Ascending aorta (tissue), 2 donors: ENCODE measurements around the gene DOP1A. TPM values are rescaled to one million over a fixed set of nuclear protein-coding genes. Genes with fewer than 3 reads are reported as not detected.

ENCODE experiments used
- DNase-seq, 2 donors: peaks; one replicate each; pipeline ENCODE4 v3.0.0-alpha.2; 2019; ENCODE audit warnings: low spot score in 2 of 2
- H3K27ac ChIP-seq, 2 donors: fragments of 200-600 bp; sonication (generic); one replicate each; pipeline ENCODE4 v1.5.1; 2016 to 2017; ENCODE audit warnings: mild to moderate bottlenecking in 1 of 2
- H3K27me3 ChIP-seq: fragments of 200-600 bp; sonication (generic); one replicate; pipeline ENCODE4 v1.5.1; 2017
- H3K36me3 ChIP-seq, 2 donors: fragments of 200-600 bp; sonication (generic); one replicate each; pipeline ENCODE4 v1.5.1; 2016
- H3K4me1 ChIP-seq, 2 donors: fragments of 200-600 bp; sonication (generic); one replicate each; pipeline ENCODE4 v1.5.1; 2016 to 2017; ENCODE audit warnings: mild to moderate bottlenecking in 1 of 2
- H3K4me3 ChIP-seq, 2 donors: fragments of 200-600 bp; sonication (generic); one replicate each; pipeline ENCODE4 v1.5.1; 2016 to 2017; ENCODE audit warnings: mild to moderate bottlenecking in 1 of 2
- H3K9me3 ChIP-seq, 2 donors: fragments of 200-600 bp; sonication (generic); one replicate each; pipeline ENCODE4 v1.5.1; 2016
- intact Hi-C: fragments of 100-400 bp; cut with DNase I; formaldehyde crosslinking; loops from one replicate; pipeline ENCODE4 v1.15.1; 2023
- total RNA-seq: library from RNA; depleted of rRNA; stranded (reverse); fragments of >200 nt; gene quantifications from one replicate; pipeline ENCODE4 v1.1.0, GENCODE V29; 2016
- TF ChIP-seq, protein P1 (sequence below), 3 experiments: fragments of 200-600 bp in 2 of 3; fragments of 450-650 bp in 1 of 3; sonication (generic) in 2 of 3; IDR thresholded peaks; one replicate each; pipeline ENCODE4 v1.5.1; 2016 to 2019; ENCODE audit warnings: antibody characterized with exemption in 3 of 3, mild to moderate bottlenecking in 1 of 3, moderate library complexity in 1 of 3

DOP1A gene
- total RNA-seq, 1 donor from 2014 or later: 13.2 TPM

DNA sequence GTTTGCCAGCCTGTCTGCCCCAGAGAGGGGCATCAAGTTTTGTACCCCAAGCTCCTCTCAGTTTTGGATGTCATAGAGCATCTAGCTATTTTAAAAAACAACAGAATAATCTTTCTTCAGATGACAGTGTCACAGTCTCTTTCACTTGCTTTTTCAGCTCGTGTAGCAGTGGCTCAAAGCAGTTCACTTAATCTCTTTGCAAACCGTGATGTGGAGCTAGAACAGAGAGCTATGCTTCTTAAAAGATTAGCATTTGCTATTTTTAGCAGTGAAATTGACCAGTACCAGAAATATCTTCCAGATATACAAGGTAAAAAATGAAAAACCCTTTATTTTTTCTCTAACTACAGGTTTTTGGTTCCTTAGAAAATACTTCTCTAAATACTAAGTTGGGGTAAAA lies 88.3 kb downstream of the DOP1A start:
- H3K27me3 ChIP-seq: no peaks in the 10 kb centered on the region
- H3K27ac ChIP-seq: no peak overlapping the region
- peaks cover 48 to 77% of the 10 kb centered on the region in 2 donors for H3K36me3 ChIP-seq
- no peak for DNase-seq
- TF ChIP-seq, protein P1, sequence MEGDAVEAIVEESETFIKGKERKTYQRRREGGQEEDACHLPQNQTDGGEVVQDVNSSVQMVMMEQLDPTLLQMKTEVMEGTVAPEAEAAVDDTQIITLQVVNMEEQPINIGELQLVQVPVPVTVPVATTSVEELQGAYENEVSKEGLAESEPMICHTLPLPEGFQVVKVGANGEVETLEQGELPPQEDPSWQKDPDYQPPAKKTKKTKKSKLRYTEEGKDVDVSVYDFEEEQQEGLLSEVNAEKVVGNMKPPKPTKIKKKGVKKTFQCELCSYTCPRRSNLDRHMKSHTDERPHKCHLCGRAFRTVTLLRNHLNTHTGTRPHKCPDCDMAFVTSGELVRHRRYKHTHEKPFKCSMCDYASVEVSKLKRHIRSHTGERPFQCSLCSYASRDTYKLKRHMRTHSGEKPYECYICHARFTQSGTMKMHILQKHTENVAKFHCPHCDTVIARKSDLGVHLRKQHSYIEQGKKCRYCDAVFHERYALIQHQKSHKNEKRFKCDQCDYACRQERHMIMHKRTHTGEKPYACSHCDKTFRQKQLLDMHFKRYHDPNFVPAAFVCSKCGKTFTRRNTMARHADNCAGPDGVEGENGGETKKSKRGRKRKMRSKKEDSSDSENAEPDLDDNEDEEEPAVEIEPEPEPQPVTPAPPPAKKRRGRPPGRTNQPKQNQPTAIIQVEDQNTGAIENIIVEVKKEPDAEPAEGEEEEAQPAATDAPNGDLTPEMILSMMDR (IDR thresholded peaks at IDR 0.05): no peak
- H3K9me3 ChIP-seq: no peaks in the 10 kb centered on the region
- H3K4me3 ChIP-seq: no peak overlapping the region
- H3K4me1 ChIP-seq: no peaks in the 10 kb centered on the region
- intact Hi-C loops: no loop called here

DNA sequence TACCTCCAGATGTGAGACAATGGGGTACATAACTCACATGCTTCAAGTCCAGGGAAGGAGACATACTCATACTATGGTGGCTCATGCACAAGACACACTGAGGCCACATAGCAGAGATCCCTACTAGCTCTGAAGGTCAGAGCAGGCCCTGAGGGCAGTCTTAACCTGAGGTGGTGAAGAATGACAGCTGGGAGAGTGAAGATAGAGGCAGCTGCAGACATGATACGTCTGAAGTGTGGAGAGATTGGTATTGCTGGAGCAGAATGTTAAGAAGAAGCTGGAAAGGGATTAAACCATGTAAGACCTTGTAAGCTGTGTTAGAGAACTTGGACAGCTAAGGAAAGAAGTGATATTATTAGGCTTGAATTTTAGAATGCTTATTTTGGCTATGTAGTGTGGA lies 92.7 kb downstream of the DOP1A start:
- H3K27me3 ChIP-seq: no peaks in the 10 kb centered on the region
- intact Hi-C loops: no loop called here
- H3K4me3 ChIP-seq: no peak overlapping the region
- TF ChIP-seq, protein P1 (IDR thresholded peaks at IDR 0.05): no peak
- no peaks in the 10 kb centered on the region for H3K9me3 ChIP-seq
- H3K27ac ChIP-seq: no peak overlapping the region
- DNase-seq: no peak
- peaks cover 29 to 74% of the 10 kb centered on the region in 2 donors for H3K36me3 ChIP-seq
- H3K4me1 ChIP-seq: no peaks in the 10 kb centered on the region

DNA sequence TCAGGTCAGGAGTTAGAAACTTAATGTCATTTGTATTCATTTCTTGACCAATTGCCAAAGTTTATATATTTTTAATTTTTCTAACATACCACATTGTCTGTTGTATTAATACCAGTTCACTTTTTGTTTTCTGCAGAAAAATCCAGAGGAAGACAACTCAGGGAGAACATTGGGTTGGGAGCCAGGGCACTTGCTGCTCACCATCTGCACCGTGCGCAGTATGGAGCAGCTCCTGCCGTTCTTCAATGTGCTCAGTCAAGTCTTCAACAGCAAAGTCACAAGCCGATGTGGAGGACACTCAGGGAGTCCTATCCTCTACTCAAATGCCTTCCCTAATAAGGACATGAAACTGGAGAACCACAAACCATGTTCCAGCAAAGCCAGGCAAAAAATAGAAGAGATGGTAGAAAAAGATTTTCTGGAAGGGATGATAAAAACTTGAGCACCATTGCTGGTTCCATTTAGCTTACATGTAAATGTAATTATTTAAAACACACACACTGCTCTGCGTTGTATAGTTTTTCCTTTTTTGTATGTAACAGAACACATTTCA lies 100.3 kb downstream of the DOP1A start:
- Histone ChIP-seq H3K27ac (no peak overlapping the region), H3K4me1 (no peaks in the 10 kb centered on the region), H3K27me3 (no peaks in the 10 kb centered on the region), H3K4me3 (no peak overlapping the region), H3K9me3 (no peaks in the 10 kb centered on the region), H3K36me3 (peaks cover 76 to 98% of the 10 kb centered on the region in 2 donors)
- intact Hi-C loops: no loop called here
- TF ChIP-seq, protein P1 (IDR thresholded peaks at IDR 0.05): no peak
- no peak for DNase-seq

DNA sequence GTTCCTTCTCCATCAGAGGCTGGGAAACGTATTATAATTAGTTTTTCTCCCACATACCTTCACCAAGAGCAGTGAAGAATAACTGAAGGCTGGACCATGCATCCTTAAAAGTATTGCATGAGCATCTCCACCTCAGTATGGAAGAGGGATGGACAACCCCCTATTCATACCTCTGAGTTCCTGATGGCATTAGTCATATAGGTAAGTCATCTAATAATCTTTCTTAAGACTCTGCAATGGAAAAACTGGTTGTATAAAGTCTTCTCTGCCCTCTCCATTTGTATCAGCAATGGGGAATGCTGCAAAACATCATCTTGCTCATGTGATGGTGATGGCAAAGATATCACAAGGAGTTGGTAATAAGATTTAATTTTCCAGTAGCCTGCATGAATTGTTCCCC lies 101.1 kb downstream of the DOP1A start:
- Histone ChIP-seq H3K27ac (no peak overlapping the region), H3K4me3 (no peak overlapping the region), H3K36me3 (peaks cover 74 to 100% of the 10 kb centered on the region in 2 donors), H3K4me1 (no peaks in the 10 kb centered on the region), H3K27me3 (no peaks in the 10 kb centered on the region), H3K9me3 (no peaks in the 10 kb centered on the region)
- no peak for DNase-seq
- TF ChIP-seq, protein P1 (IDR thresholded peaks at IDR 0.05): no peak
- intact Hi-C loops: no loop called here

DNA sequence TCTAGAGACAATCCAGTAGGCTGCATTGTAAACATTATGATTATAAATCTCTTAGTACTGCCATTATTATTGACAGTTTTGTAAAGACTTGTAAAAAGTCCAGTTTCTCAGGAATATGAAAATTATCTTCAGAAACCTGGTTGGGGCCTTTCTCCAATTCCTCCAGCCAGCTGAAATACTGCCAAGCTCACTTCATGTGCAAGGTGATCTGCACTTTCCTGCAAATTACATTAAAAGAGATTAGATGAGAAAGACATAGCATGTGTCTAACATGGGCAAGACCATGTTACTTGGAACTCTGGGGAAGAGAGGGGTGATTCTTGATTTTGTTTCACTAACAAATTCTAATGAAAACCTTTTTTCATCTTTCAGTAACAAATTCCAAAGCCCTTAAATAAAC lies 101.6 kb downstream of the DOP1A start:
- Histone ChIP-seq H3K27ac (peak overlapping the region in 1 of 2 donors; percentile 7), H3K4me3 (no peak overlapping the region), H3K9me3 (no peaks in the 10 kb centered on the region), H3K36me3 (peaks cover 78 to 100% of the 10 kb centered on the region in 2 donors), H3K27me3 (no peaks in the 10 kb centered on the region), H3K4me1 (no peaks in the 10 kb centered on the region)
- intact Hi-C loops: no loop called here
- TF ChIP-seq, protein P1 (IDR thresholded peaks at IDR 0.05): no peak
- DNase-seq: no peak

DNA sequence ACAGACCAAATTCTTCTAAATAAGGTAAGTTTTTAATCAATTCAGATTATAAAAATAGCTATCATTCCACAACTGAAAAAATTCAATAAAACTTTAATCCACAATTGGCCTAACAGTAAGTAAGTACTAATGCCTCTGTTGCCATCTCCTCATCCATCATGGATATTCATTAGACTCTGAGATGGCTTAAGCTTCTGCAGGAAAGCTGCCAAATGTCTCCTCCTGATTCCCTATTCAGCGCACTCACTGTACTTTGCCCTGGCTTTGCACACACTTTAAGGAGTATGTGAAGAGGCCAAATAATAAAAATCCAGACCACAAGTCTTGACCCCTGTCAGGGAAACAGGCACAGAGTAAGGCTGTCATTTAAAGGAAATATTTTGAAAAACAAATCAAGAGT lies 102.0 kb downstream of the DOP1A start:
- Histone ChIP-seq H3K36me3 (peaks cover 80 to 97% of the 10 kb centered on the region in 2 donors), H3K9me3 (no peaks in the 10 kb centered on the region), H3K27ac (peak overlapping the region in 1 of 2 donors; percentile 7), H3K27me3 (no peaks in the 10 kb centered on the region), H3K4me3 (no peak overlapping the region), H3K4me1 (no peaks in the 10 kb centered on the region)
- DNase-seq: no peak
- TF ChIP-seq, protein P1 (IDR thresholded peaks at IDR 0.05): no peak
- intact Hi-C loops: no loop called here
